ENCODE data around the gene C1QTNF8.
"Not testable (repeated sequence)": the region's sequence is repeated elsewhere in the genome, so short reads cannot be mapped to it uniquely, and the experiment has no call there.

The C1QTNF8 gene

GRCh38 chr16:1093284-1094123, 2.5 kb downstream of the C1QTNF8 start:
- H3K9ac ChIP-seq (ENCODE audit: low read length), result no peak overlapping the region
- H3K27me3 ChIP-seq (ENCODE audit: insufficient read depth, low read length), result no peaks in the 10 kb centered on the region
- no peaks in the 10 kb centered on the region for H3F3A ChIP-seq (ENCODE audit: insufficient read depth, low read length)
- no peak overlapping the region for H3K4me2 ChIP-seq (ENCODE audit: low read length)
- H3K36me3 ChIP-seq (ENCODE audit: insufficient read depth, low read length), result no peaks in the 10 kb centered on the region
- H3K27ac ChIP-seq (ENCODE audit: low read depth, low read length, poor library complexity, severe bottlenecking), result no peak overlapping the region
- no peak overlapping the region for H2AFZ ChIP-seq (ENCODE audit: low read length)
- no peak for TF ChIP-seq CTCF (IDR thresholded peaks at IDR 0.05; ENCODE audit: low read length)
- no peak for TF ChIP-seq EZH2 (IDR thresholded peaks at IDR 0.05; ENCODE audit: borderline replicate concordance, low read length)
- H4K20me1 ChIP-seq (ENCODE audit: insufficient read depth, low read length), result no peaks in the 10 kb centered on the region
- H3K9me2 ChIP-seq (ENCODE audit: low read depth, low read length), result no peaks in the 10 kb centered on the region
- no peaks in the 10 kb centered on the region for H3K9me3 ChIP-seq (ENCODE audit: low read length)
- no peaks in the 10 kb centered on the region for H3K79me2 ChIP-seq (ENCODE audit: insufficient read depth, low read length)
- no peaks in the 10 kb centered on the region for H3K4me1 ChIP-seq (ENCODE audit: insufficient read depth, low read length, severe bottlenecking)
- H3K4me3 ChIP-seq (ENCODE audit: low read depth, low read length, poor library complexity, severe bottlenecking), result no peak overlapping the region

GRCh38 chr16:1092685-1093283, 3.3 kb downstream of the C1QTNF8 start:
- H3K4me3 ChIP-seq (ENCODE audit: low read depth, low read length, poor library complexity, severe bottlenecking); H3K9me2 ChIP-seq (ENCODE audit: low read depth, low read length); H3K9ac ChIP-seq (ENCODE audit: low read length); H3F3A ChIP-seq (ENCODE audit: insufficient read depth, low read length); H3K27me3 ChIP-seq (ENCODE audit: insufficient read depth, low read length); H3K4me2 ChIP-seq (ENCODE audit: low read length); H3K4me1 ChIP-seq (ENCODE audit: insufficient read depth, low read length, severe bottlenecking); H3K36me3 ChIP-seq (ENCODE audit: insufficient read depth, low read length); H4K20me1 ChIP-seq (ENCODE audit: insufficient read depth, low read length); H3K9me3 ChIP-seq (ENCODE audit: low read length); H3K79me2 ChIP-seq (ENCODE audit: insufficient read depth, low read length); H3K27ac ChIP-seq (ENCODE audit: low read depth, low read length, poor library complexity, severe bottlenecking); H2AFZ ChIP-seq (ENCODE audit: low read length): not testable (repeated sequence)

- Histone ChIP-seq H3K9me3 (ENCODE audit: low read length) (no peaks in the 10 kb centered on the region), H3K27me3 (ENCODE audit: insufficient read depth, low read length) (no peaks in the 10 kb centered on the region), H3F3A (ENCODE audit: insufficient read depth, low read length) (no peaks in the 10 kb centered on the region), H3K36me3 (ENCODE audit: insufficient read depth, low read length) (no peaks in the 10 kb centered on the region), H3K27ac (ENCODE audit: low read depth, low read length, poor library complexity, severe bottlenecking) (no peak overlapping the region), H3K4me2 (ENCODE audit: low read length) (no peak overlapping the region), H2AFZ (ENCODE audit: low read length) (no peak overlapping the region), H3K9me2 (ENCODE audit: low read depth, low read length) (no peaks in the 10 kb centered on the region), H3K9ac (ENCODE audit: low read length) (no peak overlapping the region), H3K4me1 (ENCODE audit: insufficient read depth, low read length, severe bottlenecking) (no peaks in the 10 kb centered on the region), H3K4me3 (ENCODE audit: low read depth, low read length, poor library complexity, severe bottlenecking) (no peak overlapping the region), H3K79me2 (ENCODE audit: insufficient read depth, low read length) (no peaks in the 10 kb centered on the region), H4K20me1 (ENCODE audit: insufficient read depth, low read length) (no peaks in the 10 kb centered on the region)
- TF ChIP-seq CTCF (IDR thresholded peaks at IDR 0.05; ENCODE audit: low read length) (no peak), EZH2 (IDR thresholded peaks at IDR 0.05; ENCODE audit: borderline replicate concordance, low read length) (no peak)
These were observed 4.0 kb downstream of the C1QTNF8 start for GRCh38 chr16:1091992-1092552.

Data from OCI-LY1 (cell line).